ENCODE results near the gene GRM4. TPM values are rescaled to one million over a fixed set of nuclear protein-coding genes. Genes with fewer than 3 reads are reported as not detected.

Gene GRM4
- total and polyA plus RNA-seq, 4 donors = not detected

- Histone ChIP-seq H3K4me3 (ENCODE audit: low read depth in 1 of 3, low read length in 3 of 3) (no peak overlapping the region), H3K9ac (ENCODE audit: low read depth in 1 of 2, low read length in 2 of 2) (no peak overlapping the region), H3K36me3 (ENCODE audit: control insufficient read depth in 4 of 4, insufficient read depth in 3 of 4, low read depth in 1 of 4, low read length in 3 of 4) (no peaks in the 10 kb centered on the region), H3K9me3 (ENCODE audit: control insufficient read depth in 4 of 4, low read length in 3 of 4) (no peaks in the 10 kb centered on the region), H3K4me1 (ENCODE audit: control insufficient read depth in 4 of 4, insufficient read depth in 4 of 4, low read length in 3 of 4) (no peaks in the 10 kb centered on the region), H3K27me3 (ENCODE audit: control insufficient read depth in 4 of 4, insufficient read depth in 4 of 4, low read length in 3 of 4) (peaks cover 0 to 5% (median 2%) of the 10 kb centered on the region in 4 donors), H3K27ac (ENCODE audit: low read depth in 1 of 2, low read length in 2 of 2) (no peak overlapping the region)
- 85% methylated on average over 8 of the region's 8 CpGs for WGBS
- TF ChIP-seq YY1 (IDR thresholded peaks at IDR 0.05) (no peak), ATF3 (IDR thresholded peaks at IDR 0.05) (no peak), JUND (IDR thresholded peaks at IDR 0.05) (no peak), RXRA (IDR thresholded peaks at IDR 0.05) (no peak), CTCF (IDR thresholded peaks at IDR 0.05; ENCODE audit: low read depth, low read length, missing input control) (no peak), FOXA1 (IDR thresholded peaks at IDR 0.05) (no peak), ZBTB33 (IDR thresholded peaks at IDR 0.05) (no peak), HNF4A (conservative IDR thresholded peaks at IDR 0.05) (no peak)
- no peak for DNase-seq (ENCODE audit: low spot score)
Observed at GRCh38 chr6:34098045-34098936, 47.6 kb downstream of the GRM4 start.

- WGBS = 70% methylated on average over 8 of the region's 8 CpGs
- no peak overlapping the region for H3K27ac ChIP-seq (ENCODE audit: low read depth in 1 of 2, low read length in 2 of 2)
Observed at GRCh38 chr6:34096814-34097213, 49.1 kb downstream of the GRM4 start.

More at GRCh38 chr6:34096814-34097213, 49.1 kb downstream of the GRM4 start:
- H3K9ac ChIP-seq (ENCODE audit: low read depth in 1 of 2, low read length in 2 of 2) = no peak overlapping the region
- H3K4me3 ChIP-seq (ENCODE audit: low read depth in 1 of 3, low read length in 3 of 3) = no peak overlapping the region
- H3K36me3 ChIP-seq (ENCODE audit: control insufficient read depth in 4 of 4, insufficient read depth in 3 of 4, low read depth in 1 of 4, low read length in 3 of 4) = no peaks in the 10 kb centered on the region
- no peaks in the 10 kb centered on the region for H3K9me3 ChIP-seq (ENCODE audit: control insufficient read depth in 4 of 4, low read length in 3 of 4)
- peaks cover 0 to 5% (median 2%) of the 10 kb centered on the region in 4 donors for H3K27me3 ChIP-seq (ENCODE audit: control insufficient read depth in 4 of 4, insufficient read depth in 4 of 4, low read length in 3 of 4)
- TF ChIP-seq RXRA (IDR thresholded peaks at IDR 0.05) (no peak), FOXA2 (IDR thresholded peaks at IDR 0.05) (no peak), GABPA (IDR thresholded peaks at IDR 0.05 in 1 of 2, conservative IDR thresholded peaks at IDR 0.05 in 1 of 2) (no peak), ZBTB33 (IDR thresholded peaks at IDR 0.05) (no peak)
- DNase-seq (ENCODE audit: low spot score) = no peak
- H3K4me1 ChIP-seq (ENCODE audit: control insufficient read depth in 4 of 4, insufficient read depth in 4 of 4, low read length in 3 of 4) = no peaks in the 10 kb centered on the region
